HG02763 (cell line): ENCODE data around the gene PNPO.
A peak's percentile ranks its signal among the peaks of the same experiment; 100 is the strongest.

Source experiments
- ATAC-seq: cut with Tn5 transposase; IDR thresholded peaks from one replicate; pipeline ENCODE4 v1.9.1; 2021; ENCODE audit warnings: mild to moderate bottlenecking, moderate library complexity; ENCODE audit not compliant: unreplicated experiment

Gene PNPO

DNA sequence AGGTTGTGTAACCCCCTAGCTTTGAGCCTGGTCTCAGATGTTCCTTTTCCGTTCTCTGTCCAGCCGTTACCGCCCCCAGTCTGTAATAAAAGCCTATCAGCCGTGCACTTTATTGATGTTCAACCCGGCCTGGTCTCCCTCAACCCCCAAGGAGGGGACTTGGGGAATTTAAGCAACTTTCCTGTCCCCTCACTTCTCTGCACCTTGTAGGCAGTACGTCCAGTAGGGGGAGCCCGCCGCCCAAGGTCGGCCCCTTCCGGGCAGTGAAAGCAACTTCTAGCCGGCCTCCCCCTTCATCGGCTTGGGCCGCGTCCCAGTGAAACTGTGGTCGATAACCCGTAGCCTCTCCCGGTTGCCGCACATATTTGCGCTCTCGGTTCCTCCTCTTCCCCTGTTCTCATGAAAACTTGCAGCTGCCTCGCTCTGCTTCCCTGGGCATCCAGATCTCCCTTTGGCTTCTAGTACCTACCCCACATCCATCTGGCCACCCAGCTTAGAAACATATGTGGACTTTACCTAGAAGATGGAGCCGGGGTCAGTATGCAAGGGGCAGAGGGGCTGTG lies 7.9 kb downstream of the PNPO start:
- peak; percentile 48 for ATAC-seq

DNA sequence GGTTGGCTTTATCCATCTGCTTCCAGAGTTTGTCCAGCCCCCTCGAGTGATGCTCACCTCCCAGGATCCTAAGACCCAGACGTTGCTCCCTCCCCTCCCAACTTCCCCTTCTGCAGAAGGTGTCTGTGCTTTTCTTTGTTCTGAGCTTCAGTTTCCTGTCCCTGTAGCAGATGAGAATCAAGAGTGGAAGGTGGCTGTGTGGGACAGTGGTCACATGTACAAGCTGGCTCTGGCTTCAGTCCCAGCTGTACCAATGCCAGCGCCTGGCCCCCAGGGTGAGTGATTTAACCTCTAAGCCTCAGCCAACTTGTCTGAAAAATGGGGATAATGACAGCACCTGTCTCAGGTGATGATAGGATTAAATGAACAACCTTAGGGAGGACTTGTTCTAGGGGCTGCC lies 8.6 kb downstream of the PNPO start:
- ATAC-seq = peak; percentile 35

DNA sequence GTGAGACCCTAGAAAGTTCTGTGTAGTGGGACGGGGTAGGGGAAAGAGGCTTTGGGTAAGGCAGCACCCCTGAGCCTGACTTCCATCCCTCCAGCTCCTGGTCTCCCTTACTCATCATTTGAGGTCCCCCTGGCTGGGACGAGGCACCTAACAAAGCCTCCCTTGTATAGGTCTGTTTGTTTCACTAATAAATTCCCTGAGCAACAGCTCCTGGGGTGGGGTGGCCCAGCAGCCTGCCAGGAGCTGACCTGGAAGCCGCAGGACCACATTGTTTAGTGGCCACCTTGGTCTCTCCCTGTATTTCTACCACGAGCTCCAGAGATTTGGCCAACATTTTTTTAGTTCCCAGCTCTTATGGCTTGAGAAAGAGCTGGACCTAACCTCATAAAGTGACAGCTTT lies 9.1 kb downstream of the PNPO start:
- ATAC-seq = no peak

DNA sequence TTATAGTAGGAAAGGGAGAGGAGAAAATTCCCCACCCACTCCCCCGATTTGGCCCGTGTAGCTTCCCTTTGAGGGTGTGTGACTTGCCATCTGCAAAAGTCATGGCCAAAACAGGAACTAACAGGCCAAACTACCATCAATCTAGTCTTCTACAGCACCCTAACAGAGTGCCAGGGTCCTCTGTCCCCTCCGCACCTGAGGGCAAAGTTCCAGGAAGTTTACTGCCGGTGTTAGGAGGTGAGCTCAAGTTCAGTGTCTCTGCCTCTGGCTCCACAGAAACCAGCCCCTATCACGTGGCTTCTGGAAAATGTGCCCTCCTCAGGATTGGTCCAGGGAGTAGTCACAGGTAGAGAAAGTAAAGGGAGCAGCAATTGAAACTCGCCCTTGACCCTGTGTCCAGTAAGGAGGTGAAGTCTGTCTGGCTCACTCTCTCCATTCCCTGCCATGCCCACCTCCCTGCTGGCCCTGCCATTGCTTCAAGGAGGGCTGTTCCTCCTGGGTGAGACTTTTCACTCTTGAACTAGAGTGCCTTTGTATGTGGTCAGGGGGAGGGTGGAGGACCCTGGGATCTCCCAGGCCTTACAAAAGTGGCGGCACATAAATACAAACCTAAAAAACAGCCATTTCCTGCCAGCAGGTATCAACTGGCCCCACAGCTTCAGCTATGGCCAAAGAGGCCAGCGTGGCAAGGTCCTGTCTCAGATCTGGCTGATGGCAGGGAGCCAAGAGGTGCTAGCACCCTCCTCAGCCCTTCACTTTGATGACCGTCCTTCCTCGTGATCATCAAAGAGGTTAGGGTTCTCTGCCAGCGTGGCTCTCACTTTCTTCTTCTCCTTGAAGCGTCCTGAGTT lies 11.0 kb downstream of the PNPO start:
- no peak for ATAC-seq

DNA sequence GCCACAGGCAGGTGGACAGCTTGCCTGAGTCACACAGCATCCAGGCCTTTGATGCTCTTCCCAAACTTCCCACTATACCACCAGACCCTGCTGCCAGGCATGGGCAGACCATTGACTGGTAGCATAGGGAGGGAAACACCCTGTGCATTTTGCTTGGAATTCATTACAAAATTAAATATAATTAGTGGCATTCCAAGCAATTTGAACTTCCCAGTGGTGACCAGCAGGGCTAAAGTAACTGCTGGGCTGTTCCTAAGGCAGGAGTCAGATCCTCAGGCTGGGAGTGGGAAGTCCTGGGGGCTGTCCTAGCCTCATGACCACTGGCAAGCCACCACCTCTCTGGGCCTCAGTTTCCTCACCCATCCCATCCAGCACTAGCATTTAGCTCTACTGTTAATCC lies 12.5 kb downstream of the PNPO start:
- ATAC-seq = no peak

DNA sequence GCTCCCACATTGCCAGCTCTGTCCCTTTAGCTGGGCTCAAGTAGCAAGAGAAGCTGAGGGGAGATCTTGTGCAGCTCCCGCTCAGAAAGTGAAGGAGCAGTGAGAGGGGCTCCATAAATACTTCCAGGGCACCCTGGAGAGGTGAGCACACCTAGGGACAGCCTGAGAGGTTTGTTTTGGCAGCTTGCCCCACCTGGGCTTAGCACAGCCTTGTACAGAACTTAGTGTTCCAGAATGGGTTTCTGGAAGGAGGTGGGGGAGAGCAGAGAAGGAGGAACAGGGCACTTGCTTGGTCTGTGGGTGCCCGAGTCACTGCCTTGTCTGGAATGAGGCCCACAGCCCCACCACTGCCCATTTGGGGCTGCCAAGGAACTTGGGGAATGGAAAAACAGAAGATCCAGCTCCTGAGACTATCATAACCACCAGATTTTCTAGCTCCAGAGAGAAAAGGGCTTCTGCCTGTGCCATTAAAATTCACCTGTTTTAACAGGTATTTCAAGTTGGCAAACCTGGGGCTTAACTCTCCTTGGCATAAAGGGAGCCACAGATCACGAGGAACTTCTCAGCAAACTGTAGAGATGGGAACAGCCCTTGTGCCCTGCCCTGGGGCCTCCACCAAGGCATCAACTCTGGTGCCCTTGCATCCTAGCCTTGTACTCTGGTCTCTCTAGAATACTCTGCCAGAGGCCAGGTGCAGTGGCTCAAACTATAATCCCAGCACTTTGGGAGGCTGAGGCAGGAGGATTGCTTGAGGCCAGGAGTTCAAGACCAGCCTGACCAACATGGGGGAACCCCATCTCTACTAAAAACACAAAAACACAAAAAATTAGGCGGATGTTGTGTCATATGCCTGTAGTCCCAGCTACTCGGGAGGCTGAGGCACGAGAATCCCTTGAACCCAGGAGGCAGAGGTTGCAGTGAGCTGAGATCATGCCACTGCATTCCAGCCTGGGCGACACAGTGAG lies 14.4 kb downstream of the PNPO start:
- no peak for ATAC-seq

DNA sequence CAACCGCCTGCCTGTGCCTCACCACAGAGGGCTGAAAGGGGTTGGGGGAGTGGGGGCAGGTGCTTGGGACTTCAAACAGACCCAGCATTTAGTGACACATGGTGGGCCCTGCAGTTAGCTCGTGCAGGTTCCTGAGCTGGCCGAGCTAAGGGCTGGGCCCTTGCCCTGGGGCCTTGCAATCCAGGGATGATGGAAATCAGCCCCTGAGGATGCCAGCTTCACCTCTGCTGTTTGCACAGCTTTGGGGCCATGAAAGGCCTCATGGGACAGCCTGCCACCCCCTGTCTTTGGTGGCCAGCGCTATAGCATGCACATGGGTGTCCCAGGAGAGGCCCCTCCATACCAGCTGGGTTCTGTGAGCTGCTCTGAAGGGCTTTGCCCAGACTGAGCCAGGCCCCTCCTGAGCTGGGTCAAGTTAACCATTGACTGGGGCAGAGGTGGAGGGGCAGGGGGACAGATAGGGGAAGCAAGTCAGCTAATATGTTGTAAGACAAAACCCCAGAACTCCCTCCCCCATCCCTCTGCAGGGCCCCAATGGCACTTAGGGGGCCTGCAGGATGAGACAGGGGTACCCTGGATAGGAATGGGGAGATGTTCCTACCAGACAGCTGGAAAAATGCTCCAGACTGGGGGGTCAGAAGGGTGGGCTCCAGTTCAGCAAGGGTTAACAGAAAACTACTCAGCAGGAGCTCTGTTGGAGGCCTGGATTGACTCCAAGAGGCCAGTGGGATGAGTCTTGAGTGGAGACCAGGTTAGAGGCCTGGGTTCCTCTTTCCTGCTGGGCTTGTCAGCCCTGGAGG lies 15.6 kb downstream of the PNPO start:
- ATAC-seq = no peak

DNA sequence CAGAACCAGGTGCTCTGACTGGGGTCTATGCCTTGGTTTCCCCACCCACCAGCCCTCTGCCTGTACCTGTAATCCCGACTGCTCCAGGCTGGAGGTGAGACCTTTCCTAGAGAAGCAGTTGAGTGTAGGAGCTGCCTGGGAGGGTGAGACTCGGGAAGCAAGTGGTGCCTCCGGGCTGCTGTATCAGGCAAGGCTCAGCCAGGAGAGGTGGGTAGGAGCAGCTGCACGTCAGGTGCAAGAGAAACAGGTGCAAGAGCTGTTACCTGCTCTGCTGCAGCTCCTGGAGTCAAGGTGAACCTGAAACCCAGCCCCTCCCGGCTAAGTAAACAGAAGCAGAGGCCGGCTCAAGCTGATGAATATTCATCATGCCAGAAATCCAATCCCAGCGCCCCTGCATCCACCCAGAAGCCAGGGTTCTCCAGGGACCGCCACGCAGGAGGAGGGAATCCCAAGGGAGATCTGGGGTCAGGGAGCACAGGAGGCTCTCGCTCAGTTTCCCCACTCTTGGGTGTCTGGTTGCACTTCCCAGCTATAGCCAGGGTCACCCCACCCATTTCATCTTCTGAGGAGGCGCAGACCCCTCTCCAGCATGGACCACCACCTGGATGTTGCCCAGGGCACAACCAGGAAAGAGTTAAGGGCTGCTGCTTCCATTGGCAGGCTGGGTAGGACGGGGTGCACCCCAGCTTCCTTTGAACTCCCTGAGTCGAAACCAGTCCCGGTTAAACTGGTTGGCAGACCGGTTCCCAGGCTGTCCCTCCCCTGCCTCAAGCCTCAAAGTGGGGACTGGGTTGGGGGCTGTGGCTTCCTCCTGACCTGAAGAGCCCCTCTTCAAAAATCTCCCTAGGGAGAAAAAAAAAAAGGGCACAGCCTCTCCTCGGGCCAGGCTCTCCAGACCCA lies 16.5 kb downstream of the PNPO start, which contains the start of gene PRR15L:
Gene PRR15L, minus strand, starts transcription at position 293 of the 900 bp plus-strand sequence. CDS start 4,649 bp downstream, outside the sequence.
- ATAC-seq = no peak

DNA sequence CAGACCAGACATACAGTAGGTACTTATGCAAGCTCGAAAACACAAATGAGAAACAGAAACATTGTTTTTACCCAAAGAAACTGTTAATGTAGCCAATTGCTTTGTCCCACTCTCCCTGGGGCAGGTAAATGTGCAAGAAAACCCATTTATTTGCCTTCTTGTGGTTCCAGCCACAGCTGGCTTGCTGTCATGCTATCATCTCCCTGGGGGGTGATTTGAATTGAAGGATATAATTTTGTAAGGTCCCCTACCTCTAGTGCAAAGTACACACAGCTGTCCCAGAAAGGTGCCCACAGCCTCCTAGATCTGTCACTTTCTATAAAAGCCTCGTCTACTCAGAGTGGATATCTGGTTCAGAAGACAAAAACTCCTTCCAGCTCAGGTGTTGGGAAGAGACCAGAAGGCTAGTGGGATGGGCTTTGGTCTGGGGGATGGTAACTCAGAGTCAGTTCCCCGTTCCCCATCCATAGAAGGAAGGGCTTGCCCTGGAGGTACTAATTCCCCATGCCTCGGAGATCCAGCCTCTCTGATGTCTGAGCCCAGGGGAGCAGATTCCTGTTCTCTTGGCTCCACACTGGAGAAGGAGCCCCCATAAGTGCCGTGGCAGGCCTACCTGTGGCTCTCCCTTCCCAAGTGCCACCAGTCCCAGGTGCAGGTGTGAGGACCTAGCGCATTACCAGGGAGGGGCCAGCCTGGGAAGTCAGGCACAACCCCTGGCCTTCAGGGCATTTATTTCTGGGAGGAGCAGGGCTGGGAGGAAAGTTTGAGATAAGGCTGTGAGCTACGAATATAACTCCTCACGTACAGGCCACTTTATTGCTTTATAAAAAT lies 18.7 kb downstream of the PNPO start:
- no peak for ATAC-seq

DNA sequence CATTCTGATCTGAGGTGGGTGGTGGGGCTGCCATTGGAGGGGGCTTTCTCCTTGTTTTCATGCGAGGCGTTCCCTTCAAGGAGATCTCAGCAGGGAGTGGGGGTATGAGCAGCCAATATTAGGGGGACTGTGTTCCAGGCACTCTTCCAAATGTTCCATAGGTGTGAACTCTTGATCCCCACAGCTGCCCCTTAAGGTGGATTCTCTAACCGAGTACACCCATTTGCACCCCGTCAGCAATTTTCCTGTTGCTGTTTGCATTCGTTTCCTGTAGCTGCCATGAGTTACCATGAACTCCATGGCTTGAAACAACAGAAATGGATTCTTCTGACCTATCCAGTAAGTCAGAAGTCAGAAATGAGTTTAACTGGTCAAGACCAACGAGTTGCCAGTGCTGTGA lies 20.0 kb downstream of the PNPO start:
- ATAC-seq = no peak

DNA sequence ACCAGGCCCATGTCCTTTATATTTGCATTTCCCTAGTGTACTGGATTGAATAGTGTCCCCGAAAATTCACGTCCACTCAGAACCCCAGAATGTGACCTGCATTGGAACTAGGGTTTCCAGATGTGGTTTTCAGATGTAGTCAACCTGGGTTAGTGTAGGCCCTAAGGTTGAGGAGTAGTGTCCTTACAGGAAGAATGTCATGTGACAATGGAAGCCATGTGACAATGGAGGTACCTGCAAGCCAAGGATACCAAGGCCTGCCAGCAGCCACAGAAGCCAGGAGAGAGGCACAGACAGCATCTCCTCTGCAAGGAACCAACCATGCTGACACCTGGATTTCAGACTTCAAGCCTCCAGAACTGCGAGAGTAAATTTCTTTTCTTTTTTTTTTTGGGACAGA lies 21.5 kb downstream of the PNPO start:
- no peak for ATAC-seq

DNA sequence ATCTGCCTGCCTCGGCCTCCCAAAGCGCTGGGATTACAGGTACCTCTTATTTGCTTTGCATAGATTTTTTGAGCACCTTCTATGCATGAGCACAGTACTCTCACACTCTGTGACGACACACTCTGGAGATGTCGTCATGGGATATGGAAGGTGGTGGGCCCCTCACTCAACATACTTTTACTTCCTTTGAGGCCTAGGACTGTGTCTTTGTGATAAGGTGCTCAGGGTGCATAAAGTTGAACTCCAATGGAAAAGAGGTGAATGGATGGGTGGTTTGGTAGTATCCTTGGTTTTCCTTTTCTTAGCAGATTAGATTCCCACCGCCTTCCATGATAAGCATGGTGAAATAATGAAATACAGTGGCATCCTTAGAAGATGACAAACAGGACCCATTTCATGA lies 23.5 kb downstream of the PNPO start:
- no peak for ATAC-seq

DNA sequence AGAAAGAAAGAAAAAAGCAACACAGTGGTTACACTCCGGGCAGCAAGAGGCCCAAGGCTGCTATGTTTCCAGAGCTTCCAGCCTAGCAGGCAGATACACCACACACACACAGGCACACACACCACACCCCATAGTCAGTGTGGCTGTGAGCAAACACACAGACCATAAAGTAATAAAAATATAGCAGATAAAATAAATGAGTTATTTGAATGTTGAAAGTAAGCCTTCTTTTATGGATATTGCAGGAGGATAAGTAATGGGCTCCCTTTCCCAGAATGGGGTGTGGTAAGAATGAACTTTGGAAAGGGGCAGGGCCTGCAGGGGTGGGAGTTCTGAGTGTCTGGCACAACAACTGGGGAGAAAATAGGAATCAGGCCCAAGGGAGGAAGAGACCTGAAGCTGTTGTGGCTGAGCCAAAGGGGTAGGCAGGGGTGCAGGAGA lies 24.7 kb downstream of the PNPO start:
- ATAC-seq = no peak

DNA sequence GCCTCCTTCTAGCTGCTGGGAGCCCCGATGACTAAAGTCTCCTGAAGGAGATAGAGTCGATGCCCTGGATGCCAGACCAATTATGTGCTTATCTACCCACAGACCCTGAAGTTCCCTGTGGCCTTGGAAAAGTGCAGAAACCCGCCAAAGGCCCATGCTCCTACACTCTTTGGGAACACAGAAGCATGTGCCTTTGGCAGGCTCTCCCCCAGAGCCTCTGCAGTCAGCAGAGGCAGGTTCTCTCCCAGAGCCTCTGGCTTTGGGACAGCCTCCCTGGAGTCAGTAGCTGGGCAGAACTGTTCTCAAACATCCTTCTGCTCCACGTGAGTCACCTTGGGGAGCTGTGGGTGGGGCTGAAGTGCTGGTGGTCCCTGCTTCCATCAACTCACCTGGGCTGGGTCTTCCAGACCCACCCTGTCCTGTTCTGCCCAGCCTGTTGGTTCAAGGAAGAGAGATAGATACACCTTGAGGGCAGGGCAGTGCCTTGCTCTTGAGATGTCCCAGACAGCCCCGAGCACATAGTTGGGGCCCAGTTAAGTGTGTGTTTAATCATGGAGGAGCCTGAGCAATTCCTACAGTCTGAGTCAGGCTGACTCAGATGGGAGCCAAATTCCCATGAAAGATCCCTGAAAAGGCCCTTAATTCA lies 26.4 kb downstream of the PNPO start:
- no peak for ATAC-seq

DNA sequence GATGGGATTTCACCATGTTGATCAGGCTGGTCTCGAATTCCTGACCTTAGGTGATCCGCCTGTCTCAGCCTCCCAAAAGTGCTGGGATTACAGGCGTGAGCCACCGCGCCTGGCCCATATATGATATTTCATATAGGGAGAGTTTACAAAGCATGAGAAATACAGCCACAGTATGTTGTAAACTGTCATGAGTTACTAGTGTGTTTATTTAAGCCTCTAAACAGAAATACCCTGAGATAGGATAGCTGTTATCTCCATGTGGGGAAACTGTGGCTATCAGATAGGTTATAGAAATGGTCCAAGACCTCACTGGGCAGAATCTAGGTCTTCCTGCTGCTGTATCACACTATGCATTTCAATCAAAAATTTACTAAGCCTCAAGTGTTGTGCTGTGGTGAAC lies 27.5 kb downstream of the PNPO start:
- no peak for ATAC-seq

DNA sequence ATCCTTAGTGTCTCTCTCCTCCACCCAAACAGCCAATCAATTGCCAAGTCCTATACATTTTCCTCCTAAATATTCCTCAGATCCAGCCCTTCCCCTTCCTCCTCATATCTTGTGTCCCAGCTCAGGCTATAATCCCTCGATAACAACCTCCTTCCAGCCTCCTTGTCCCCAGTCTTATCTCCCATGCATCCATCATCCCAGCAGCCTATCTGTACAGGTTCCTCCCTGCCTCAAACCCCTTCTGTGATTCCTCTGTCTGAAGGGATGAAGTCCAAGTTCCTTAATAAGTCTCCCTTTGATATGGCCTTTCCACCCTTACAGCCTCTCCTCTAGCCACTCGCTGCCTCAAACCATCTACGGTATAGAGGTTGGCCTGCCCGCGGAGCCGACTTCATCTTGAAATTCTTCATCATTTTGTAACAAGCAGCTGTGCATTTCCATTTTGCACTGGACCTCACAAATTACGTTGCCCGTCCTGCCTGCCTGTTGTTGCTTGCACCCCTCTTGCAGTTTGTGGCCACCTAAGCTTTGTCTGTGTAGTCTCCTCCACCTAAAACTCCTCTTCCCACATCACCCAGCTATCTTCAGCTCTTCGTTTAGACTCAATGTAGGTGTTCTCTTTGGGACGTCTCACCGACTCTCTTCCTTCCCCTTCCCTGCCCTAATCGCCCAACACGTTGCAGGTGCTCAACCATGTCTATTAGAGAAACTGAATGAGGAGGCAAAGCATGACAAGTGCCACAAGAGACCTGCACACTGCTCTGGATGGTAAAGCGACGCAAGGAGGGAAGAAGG lies 28.8 kb downstream of the PNPO start:
- ATAC-seq = no peak

DNA sequence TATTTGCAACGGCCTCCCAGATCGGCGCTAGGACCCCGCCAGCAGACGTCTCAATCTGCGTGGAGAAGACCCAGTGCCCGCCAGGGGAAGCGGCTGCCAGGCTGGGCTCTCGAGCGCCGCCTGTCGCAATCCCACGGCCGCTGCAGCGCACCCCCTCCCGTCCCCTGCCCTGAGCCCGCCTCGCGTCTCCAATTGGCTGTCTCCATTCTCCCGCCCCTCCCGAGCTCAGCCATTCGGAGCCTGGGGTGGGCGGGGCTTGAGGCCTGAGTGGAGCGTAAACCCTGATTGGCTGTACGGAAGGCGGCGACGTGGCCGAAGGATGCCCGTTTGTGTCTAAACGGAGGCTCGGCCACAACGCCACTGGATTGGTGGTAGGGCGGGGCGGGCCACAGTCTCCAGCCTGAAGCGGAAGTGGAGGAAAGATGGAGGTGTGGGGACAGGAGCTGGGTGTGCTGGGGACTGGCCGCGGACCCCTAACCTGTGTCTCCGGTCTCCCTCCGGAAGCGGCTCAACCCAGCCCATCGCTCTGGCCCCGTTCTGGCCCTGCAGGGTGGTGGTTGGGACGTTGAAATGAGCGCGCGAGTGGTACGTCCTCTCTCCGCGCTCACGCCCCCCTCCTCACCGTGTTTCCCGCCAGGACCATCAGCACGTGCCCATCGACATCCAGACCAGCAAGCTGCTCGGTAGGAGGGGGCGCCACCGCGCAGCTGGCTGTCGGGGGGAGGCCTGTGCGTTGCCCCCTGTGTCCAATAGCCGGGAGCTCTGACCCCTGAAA lies 29.5 kb downstream of the PNPO start, which contains the start of gene CDK5RAP3:
Gene CDK5RAP3, plus strand, starts transcription at position 389 of the 775 bp plus-strand sequence. Its CDS starts 34 bp downstream, at position 423.
- ATAC-seq = peak; percentile 96
